HG03139 (cell line): ENCODE measurements around the gene CUEDC2.

Experiments used
- ATAC-seq: cut with Tn5 transposase; IDR thresholded peaks from one replicate; pipeline ENCODE4 v1.9.1; 2021; ENCODE audit not compliant: unreplicated experiment

CUEDC2 gene

DNA sequence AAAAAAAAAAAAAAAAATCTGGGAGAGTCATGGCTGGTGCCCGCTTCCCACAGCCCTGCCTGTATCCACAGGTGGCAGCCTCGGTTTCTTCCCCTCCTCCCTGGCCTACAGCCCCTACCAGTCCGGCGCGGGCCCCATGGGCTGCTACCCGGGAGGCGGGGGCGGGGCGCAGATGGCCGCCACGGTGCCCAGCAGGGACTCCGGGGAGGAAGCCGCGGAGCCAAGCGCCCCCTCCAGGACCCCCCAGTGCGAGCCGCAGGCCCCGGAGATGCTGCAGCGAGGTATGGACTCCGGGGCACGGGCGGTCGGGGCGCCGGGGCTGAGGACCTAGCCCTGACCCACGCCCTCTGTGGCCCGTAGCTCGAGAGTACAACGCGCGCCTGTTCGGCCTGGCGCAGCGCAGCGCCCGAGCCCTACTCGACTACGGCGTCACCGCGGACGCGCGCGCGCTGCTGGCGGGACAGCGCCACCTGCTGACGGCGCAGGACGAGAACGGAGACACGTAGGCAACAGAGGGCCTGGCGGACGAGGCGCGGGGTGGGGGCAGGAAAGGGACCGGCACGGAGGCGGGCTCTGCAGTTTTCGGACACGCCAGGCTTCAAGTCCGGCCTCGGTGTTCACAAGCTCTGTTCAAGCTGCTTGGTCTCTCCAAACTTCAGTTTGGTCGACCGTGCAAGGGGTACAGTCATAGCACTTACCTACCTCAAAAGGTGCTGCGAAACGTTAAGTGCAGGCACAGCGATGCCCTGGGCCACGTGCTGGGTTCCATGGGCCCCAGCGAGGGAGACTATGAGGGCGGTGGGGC lies 33.0 kb downstream of the CUEDC2 start:
- peak; percentile 37 for ATAC-seq

DNA sequence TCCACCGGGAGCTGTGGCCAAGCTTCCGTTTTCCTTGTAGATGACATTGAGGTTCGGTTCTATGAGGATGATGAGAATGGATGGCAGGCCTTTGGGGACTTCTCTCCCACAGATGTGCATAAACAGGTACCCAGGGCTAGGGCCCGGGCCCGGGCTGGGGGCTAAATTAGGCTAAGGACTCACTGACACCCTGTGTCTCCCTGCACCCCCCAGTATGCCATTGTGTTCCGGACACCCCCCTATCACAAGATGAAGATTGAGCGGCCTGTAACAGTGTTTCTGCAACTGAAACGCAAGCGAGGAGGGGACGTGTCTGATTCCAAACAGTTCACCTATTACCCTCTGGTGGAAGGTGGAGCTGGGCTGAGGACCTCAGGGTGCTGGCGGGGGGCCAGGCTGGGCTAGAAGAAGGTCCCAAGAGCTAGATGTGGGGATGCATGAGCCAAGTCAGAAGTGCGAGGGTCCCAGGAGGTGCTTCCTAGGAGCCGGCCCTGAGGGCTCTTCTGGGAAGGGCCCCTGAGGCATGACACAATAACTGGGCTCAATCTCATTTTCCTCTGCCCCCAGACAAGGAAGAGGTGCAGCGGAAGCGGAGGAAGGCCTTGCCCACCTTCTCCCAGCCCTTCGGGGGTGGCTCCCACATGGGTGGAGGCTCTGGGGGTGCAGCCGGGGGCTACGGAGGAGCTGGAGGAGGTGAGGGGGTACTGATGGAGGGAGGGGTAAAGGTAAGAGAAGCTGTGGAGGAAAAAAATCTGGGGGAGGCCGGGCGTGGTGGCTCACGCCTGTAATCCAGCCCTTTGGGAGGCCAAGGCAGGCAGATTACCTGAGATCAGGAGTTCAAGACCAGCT lies 34.0 kb downstream of the CUEDC2 start:
- no peak for ATAC-seq

DNA sequence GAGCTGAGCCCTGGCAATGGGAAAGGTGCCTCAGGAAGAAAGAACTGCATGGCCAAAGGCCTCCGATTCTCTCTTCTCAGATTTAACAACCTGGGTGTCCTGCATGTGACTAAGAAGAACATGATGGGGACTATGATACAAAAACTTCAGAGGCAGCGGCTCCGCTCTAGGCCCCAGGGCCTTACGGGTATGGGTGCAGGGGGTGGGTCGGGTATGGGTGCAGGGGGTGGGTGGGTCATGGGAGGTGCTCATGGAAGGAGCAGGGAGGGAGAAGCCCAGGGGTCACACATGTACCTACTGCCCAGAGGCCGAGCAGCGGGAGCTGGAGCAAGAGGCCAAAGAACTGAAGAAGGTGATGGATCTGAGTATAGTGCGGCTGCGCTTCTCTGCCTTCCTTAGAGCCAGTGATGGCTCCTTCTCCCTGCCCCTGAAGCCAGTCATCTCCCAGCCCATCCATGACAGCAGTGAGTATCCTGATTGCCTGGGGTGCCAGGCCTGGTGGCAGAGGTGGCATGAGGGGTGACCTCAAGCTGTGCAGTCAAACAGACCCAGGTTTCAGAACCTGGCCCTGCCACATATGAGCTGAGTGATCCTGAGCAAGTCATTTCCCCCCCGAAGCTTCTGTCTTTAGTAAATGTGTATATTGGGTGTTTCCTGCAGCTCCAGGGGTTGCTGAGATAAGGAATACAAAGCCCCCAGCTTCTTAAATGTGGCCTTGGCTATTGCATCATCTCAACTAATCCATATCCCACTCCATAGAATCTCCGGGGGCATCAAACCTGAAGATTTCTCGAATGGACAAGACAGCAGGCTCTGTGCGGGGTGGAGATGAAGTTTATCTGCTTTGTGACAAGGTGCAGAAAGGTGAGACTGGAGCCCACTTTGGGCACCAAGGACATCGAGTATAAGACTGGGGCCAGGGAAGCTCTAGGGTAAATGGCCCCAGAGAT lies 34.9 kb downstream of the CUEDC2 start:
- ATAC-seq: no peak

DNA sequence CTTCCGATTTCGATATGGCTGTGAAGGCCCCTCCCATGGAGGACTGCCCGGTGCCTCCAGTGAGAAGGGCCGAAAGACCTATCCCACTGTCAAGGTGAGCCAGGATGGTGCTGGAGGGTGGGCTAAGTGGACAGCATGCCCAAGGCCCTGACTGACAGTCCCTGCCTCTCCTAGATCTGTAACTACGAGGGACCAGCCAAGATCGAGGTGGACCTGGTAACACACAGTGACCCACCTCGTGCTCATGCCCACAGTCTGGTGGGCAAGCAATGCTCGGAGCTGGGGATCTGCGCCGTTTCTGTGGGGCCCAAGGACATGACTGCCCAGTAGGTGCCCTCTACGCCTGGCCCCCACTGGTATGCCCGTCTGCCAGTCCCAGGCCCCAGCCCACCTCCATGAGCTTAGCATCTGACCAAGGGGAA lies 35.6 kb downstream of the CUEDC2 start:
- ATAC-seq: no peak

DNA sequence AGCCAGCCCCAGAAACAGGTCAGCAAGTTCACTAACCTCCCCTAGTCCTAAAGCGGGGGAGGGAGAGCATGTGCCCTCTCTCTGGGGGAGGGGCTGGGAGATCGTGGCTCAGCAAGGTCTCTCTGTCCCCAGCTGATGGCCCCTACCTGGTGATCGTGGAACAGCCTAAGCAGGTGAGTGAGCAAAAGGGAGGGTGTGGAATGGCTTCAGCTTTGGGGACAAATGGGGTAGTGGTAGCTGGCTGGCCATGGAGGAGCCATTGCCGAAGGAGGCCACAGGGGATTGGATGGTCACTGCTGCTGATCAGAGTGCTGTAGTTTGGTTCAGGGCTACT lies 36.1 kb downstream of the CUEDC2 start:
- no peak for ATAC-seq

DNA sequence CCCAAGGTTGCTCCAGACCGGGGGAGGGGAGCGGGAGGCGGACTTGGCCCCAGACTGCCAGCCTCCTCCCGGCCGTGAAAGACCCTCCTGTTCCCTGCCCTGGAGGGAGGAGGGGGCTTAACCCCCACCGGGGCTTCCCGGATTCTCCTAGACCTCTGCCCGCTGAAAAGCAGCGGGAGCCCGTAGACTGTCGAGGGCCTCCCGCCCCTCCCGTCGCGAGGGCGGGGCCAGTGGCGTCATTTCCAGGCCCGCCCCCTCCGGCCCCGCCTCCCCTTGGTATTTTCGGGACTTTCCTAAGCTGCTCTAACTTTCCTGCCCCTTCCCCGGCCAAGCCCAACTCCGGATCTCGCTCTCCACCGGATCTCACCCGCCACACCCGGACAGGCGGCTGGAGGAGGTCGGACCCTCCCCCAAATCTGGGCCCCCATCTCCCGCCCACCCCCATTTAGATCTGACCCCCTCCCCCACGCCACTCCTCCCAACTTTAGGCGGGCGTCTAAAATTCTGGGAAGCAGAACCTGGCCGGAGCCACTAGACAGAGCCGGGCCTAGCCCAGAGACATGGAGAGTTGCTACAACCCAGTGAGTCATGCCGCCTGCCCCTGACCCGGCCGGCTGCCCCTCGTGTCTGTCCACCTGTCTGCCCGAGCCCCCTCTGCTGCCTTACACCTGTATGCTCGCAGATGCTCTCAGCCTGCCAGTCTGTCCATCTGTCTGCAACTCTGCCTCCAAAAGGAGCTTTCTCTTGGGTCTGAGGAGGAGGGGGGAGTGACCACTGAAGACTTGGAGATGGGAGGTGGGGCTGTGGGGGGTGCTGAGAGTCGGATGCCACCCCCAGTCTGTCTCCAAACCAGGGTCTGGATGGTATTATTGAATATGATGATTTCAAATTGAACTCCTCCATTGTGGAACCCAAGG lies 36.7 kb downstream of the CUEDC2 start, which contains the start of gene NFKB2:
Gene NFKB2 (plus strand): TSS at position 306 of the 917 bp plus-strand sequence. CDS start 255 bp downstream, at position 561.
- ATAC-seq: no peak

DNA sequence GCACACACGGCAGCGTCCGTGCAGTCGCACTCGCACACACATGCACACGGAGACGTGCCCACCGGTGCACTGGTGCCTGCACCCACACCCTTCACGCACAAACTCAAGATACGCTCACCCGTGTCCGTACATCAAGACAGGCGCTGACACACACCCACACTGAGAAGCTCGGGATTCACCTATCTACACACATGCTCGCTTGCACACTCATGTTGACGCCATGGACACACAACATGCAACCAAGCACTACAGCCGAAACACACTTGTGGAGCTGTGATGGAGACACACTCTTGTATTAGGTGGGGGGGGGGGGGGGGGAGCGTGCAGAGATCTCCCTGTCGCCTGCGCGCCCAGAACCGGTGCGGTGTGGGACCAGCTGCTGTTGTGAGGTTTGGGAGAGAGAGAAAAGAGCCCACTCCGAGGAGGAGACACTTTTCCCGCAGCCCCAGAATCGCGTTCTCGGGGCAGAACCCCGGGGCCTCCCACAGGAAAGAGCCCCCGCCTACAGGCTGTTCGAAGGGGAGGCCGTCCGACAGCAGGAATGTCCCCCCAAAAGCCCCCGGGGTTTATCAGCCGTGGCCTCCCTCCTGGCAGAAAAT lies 37.5 kb downstream of the CUEDC2 start:
- no peak for ATAC-seq

DNA sequence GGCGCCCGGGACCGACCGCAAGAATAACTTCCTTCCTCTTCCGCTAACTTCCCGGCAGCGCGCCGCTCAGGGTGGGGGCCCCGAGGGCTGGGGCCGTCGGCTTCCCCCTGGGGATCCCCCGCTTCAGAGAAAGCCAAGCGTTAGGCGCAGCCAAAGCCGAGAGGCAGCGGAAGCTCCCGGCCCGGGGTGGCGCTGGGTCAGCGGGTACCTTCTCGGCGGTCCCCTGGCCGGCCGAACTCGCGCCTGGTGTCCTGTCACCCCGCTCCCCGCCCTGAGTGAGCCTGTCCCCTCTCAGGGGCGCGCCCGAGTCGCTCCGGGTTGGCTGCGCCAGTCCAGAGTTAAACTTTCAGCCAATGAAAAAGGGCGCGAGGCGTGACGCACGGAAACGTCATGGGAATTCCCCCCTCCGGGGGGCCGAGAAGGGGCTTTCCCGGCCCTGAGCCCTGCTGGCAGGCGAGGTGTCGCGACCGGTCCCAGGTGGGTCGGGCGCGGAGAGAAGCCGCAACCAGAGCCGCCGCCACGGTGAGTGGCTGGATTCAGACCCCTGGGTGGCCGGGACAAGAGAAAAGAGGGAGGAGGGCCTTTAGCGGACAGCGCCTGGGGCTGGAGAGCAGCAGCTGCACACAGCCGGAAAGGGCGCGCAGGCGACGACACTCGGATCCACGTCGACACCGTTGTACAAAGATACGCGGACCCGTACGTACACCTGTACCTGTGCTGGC lies 38.1 kb downstream of the CUEDC2 start:
- peak; percentile 71 for ATAC-seq

DNA sequence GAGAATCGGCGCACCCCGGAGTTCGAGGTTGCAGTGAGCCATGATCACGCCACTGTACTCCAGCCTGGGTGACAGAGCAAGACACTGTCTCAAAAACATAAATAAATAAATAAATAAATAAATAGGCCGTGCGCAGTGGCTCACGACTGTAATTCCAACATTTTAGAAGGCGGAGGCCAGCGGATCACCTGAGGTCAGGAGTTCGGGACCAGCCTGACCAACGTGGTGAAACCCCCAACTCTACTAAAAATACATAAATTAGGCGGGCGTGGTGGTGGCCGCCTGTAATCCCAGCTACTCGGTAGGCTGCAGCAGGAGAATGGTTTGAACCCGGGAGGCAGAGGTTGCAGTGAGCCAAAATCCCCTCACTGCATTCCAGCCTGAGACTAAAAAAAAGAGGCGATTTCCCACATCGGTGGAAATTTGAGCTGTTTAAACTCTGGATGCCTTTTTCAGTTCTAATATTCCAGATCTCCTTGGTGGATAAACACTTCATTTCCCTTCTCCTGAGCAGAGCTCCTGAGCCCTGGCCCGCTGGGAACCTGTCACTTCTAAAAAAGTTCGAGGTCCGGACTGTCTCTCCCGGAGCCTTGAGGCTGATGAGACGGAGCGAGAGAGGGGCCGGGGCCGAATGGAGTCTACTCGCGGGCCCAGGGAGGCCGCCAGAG lies 38.8 kb downstream of the CUEDC2 start:
- ATAC-seq: no peak

DNA sequence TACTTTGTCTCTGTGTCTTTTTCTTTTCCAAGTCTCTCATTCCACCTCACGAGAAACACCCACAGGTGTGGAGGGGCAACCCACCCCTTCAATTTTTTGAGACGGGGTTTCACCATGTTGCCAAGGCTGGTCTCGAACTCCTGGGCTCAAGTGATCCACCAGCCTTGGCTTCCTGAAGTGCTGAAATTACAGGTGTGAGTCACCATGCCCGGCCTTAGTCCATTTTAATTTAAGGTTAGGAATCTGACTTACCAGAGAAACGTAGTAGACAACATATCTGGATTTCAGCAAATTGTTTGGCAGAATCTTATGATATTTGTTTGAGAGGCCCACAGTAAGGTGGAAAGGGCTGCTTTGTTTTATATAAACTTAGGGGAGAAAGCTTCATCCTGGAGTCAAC lies 40.1 kb downstream of the CUEDC2 start:
- no peak for ATAC-seq

DNA sequence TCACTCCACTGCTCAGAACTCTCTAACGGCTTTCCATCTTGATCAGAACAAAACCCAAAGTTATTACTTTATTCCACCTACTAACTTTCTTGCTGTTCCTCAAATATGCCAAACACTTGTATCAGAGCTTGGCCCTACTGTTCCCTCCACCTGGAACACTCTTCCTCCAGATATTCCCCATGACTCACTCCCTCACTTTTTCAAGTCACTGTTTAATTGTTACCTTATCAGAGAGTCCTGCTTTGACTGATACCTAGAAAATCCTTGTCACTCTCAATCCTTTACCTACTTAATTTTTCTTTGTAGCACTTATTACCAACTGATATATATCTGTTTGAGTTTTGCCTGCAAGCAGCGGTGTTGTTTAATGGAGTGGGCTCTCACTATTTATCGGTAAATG lies 42.5 kb downstream of the CUEDC2 start:
- ATAC-seq: no peak

DNA sequence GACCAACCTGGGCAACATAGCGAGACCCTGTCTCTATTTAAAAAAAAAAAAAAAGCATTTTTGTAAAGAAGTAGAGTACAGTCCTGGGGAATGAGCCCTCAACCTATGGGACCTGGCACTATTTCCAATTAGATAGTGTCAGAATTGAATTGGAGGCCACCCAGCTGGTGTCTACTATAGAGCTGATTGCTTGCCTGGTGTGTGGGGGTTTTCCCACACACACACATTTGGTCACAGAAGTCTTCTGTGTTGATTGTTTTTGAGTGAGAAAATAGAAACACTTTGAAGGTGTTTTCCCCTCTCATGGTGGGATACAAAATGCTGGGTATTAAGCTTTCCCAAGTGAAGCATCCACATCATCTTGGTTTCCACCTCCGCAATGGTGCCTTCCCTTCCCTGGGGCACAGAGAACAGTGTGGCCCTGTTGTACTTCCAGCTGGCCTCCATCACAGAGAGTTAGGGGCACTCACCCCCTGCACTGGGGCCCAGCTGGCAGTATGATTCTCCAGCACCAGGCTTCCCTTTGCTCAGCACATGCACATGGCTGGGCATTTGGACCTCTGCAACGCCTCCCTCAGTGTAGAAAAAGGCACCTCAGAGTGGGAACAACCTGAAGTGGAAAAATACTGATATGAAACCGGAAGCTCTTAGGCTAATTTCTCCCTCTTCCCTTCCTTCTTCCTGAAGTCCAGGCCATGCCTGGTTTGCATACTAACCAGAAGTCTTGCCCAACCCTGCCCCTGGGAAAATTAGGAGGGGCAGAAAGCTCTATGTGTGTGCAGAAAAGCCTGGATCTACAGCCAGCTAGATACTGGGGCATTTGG lies 47.6 kb downstream of the CUEDC2 start:
- no peak for ATAC-seq

DNA sequence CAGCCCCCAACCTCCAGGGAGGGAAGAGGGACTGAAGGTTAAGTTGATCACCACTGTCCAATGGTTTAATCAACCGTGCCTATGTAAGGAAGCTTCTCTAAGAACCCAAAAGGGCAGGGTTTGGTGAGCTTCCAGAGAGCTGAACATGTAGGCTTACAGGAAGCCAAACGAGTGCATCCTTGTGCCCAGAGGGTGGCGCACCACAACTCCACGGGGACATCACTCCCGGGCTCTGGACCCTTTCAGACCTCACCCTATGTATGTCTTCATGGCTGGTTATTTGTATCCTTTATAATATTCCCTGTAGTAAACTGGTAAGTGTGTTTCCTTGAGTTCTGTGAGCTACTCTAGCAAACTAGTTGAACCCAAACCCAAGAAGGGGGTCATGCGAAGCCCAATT lies 48.3 kb downstream of the CUEDC2 start:
- no peak for ATAC-seq

DNA sequence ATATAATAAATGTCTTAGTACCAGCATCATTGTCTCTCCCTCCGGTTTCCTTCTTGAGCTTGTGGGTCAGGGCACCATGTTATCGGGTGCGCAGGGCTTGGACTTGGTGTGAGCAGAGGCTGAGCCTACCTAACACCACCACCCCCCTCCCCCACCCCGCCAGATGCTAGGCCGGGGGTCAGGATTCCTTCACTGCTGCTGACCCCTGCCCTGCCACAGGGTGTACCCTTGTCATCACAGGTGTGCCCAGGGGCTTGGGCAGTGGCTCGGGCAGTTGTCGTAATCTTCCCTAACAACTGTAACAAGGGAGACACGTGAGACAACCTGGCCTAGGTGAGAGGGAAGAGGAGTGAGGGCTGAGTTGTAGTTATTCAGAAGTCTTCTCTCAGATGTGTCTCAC lies 49.5 kb downstream of the CUEDC2 start:
- no peak for ATAC-seq

DNA sequence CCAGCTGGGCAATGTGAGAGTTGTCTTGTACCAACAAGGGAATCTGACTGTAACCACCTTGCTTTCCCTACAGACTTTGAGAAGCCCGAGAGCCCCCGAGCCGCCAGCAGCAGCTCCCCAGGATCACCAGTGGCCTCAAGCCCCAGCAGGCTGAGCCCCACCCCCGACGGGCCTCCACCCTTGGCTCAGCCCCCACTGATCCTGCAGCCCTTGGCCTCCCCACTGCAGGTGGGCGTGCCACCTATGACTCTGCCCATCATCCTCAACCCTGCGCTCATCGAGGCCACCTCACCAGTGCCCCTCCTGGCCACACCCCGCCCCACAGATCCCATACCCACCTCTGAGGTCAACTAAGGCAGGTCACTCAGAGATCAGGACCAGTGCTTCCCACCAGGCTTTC lies 50.4 kb downstream of the CUEDC2 start:
- no peak for ATAC-seq

DNA sequence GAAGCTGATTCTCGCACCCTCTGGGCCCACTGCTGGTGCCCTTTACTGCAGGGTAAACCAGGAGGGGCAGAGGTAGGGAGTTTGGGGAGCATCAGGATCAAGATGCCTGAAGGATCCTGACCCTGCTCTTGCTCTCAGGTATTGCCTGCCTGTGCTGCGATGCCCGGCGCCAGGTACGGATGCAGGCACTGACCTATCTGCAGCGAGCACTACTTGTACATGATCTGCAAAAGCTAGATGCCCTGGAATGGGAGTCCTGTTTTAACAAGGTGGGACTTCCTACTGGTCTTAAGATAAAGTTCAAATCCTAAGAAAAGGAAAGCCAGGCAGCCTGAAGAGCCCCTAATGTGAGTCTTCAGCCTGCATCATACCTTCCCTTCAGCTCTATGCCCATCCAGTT lies 53.0 kb downstream of the CUEDC2 start:
- ATAC-seq: no peak

DNA sequence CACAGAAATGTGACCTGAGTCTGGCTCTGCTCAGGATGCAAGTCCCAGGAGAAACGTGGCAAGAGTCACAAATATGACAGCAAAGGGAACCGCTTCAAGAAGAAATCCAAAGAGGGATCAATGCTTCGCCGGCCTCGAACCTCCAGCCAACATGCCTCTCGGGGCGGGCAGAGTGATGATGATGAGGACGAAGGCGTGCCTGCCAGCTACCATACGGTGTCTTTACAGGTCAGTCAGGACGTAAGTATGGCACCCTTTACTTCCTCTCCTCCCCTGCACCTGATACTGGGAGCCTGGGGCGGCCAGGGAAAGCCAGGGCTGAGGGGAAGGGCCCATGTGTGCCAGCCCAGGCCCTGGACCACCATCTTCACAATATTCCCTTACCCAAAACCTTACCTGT lies 55.5 kb downstream of the CUEDC2 start:
- ATAC-seq: no peak

DNA sequence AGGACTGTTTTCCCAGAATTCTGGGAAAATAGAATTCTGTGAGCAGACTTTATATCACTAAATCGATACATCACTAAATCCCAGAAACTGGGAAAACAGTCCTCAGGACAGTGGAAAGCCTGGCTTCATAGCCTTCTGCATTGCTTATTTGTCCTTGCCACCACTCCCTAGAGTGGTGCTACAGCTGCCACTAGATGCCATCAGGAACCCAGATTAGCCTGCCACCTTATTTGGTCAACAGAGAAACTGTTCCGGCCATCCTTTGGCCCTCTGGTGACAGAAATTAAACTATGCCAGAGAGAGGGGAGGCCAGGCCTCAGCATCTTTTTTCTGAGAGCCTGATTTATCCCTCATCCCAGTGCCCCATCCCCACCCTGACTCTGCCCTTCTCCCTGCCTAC lies 56.5 kb downstream of the CUEDC2 start:
- no peak for ATAC-seq
